GM23338 (cell line): ENCODE measurements around the gene HBS1L.

Experiments
- CREB1 ChIP-seq: fragments of 250-450 bp; sonication (Bioruptor Pico); IDR thresholded peaks from 2 replicates; pipeline ENCODE4 v1.5.0; 2020; ENCODE audit warnings: low read depth, mild to moderate bottlenecking, moderate library complexity
- ETS1 ChIP-seq: IDR thresholded peaks from 2 replicates; pipeline ENCODE4 v1.6.1; 2016; ENCODE audit warnings: antibody characterized with exemption
- EZH2 ChIP-seq: fragments of 200-600 bp; sonication (generic); IDR thresholded peaks from one replicate; pipeline ENCODE4 v1.8.0; 2017; ENCODE audit warnings: antibody characterized with exemption, mild to moderate bottlenecking, low read depth; ENCODE audit not compliant: unreplicated experiment
- EZH2phosphoT487 ChIP-seq: fragments of 200-600 bp; sonication (generic); IDR thresholded peaks from one replicate; pipeline ENCODE4 v1.8.1; 2018; ENCODE audit warnings: antibody characterized with exemption; ENCODE audit not compliant: unreplicated experiment
- JUNB ChIP-seq: IDR thresholded peaks from one replicate; pipeline ENCODE4 v1.6.1; 2016; ENCODE audit warnings: antibody characterized with exemption; ENCODE audit not compliant: unreplicated experiment
- NANOG ChIP-seq: IDR thresholded peaks from 2 replicates; pipeline ENCODE4 v1.6.1; 2016; ENCODE audit warnings: antibody characterized with exemption, borderline replicate concordance
- POLR2AphosphoS5 ChIP-seq: IDR thresholded peaks from 2 replicates; pipeline ENCODE4 v1.6.1; 2016; ENCODE audit warnings: antibody characterized with exemption, low read depth
- REST ChIP-seq: IDR thresholded peaks from one replicate; pipeline ENCODE4 v1.6.1; 2018; ENCODE audit warnings: antibody characterized with exemption; ENCODE audit not compliant: unreplicated experiment
- ZNF114 ChIP-seq: fragments of 250-450 bp; sonication (Bioruptor Pico); IDR thresholded peaks from 2 replicates; pipeline ENCODE4 v1.5.0; 2020; ENCODE audit warnings: mild to moderate bottlenecking, moderate library complexity
- ZNF331 ChIP-seq: fragments of 250-450 bp; sonication (Bioruptor Pico); IDR thresholded peaks from 2 replicates; pipeline ENCODE4 v1.5.0; 2020; ENCODE audit warnings: low read depth, mild to moderate bottlenecking, moderate library complexity
- TF ChIP-seq, protein P1 (sequence below), 2 experiments: fragments of 200-600 bp in 1 of 2; sonication (generic) in 1 of 2; conservative IDR thresholded peaks; 2 replicates each; pipeline versions ENCODE4 v1.5.1 to v1.6.1; 2016 to 2017; ENCODE audit warnings: antibody characterized with exemption in 2 of 2, low read depth in 2 of 2, mild to moderate bottlenecking in 2 of 2, moderate library complexity in 1 of 2
- TF ChIP-seq, protein P2 (sequence below): fragments of 250-450 bp; sonication (Bioruptor Pico); IDR thresholded peaks from 2 replicates; pipeline ENCODE4 v1.5.0; 2020; ENCODE audit warnings: mild to moderate bottlenecking, moderate library complexity

GRCh38 chr6:135038335-135038734 lies 16.3 kb downstream of the HBS1L start:
- no peak for TF ChIP-seq EZH2
- TF ChIP-seq, protein P1, sequence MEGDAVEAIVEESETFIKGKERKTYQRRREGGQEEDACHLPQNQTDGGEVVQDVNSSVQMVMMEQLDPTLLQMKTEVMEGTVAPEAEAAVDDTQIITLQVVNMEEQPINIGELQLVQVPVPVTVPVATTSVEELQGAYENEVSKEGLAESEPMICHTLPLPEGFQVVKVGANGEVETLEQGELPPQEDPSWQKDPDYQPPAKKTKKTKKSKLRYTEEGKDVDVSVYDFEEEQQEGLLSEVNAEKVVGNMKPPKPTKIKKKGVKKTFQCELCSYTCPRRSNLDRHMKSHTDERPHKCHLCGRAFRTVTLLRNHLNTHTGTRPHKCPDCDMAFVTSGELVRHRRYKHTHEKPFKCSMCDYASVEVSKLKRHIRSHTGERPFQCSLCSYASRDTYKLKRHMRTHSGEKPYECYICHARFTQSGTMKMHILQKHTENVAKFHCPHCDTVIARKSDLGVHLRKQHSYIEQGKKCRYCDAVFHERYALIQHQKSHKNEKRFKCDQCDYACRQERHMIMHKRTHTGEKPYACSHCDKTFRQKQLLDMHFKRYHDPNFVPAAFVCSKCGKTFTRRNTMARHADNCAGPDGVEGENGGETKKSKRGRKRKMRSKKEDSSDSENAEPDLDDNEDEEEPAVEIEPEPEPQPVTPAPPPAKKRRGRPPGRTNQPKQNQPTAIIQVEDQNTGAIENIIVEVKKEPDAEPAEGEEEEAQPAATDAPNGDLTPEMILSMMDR (conservative IDR thresholded peaks at IDR 0.05; ENCODE audit: low read depth in 2 of 2) = no peak
- TF ChIP-seq EZH2phosphoT487 = no peak
- no peak for TF ChIP-seq POLR2AphosphoS5
- TF ChIP-seq CREB1 (CRISPR knock-in tag) = no peak
- TF ChIP-seq REST = no peak
- no peak for TF ChIP-seq ZNF331 (CRISPR knock-in tag)
- TF ChIP-seq JUNB = no peak
- no peak for TF ChIP-seq ETS1
- no peak for TF ChIP-seq NANOG
- TF ChIP-seq ZNF114 (CRISPR knock-in tag) = no peak
- TF ChIP-seq, protein P2, sequence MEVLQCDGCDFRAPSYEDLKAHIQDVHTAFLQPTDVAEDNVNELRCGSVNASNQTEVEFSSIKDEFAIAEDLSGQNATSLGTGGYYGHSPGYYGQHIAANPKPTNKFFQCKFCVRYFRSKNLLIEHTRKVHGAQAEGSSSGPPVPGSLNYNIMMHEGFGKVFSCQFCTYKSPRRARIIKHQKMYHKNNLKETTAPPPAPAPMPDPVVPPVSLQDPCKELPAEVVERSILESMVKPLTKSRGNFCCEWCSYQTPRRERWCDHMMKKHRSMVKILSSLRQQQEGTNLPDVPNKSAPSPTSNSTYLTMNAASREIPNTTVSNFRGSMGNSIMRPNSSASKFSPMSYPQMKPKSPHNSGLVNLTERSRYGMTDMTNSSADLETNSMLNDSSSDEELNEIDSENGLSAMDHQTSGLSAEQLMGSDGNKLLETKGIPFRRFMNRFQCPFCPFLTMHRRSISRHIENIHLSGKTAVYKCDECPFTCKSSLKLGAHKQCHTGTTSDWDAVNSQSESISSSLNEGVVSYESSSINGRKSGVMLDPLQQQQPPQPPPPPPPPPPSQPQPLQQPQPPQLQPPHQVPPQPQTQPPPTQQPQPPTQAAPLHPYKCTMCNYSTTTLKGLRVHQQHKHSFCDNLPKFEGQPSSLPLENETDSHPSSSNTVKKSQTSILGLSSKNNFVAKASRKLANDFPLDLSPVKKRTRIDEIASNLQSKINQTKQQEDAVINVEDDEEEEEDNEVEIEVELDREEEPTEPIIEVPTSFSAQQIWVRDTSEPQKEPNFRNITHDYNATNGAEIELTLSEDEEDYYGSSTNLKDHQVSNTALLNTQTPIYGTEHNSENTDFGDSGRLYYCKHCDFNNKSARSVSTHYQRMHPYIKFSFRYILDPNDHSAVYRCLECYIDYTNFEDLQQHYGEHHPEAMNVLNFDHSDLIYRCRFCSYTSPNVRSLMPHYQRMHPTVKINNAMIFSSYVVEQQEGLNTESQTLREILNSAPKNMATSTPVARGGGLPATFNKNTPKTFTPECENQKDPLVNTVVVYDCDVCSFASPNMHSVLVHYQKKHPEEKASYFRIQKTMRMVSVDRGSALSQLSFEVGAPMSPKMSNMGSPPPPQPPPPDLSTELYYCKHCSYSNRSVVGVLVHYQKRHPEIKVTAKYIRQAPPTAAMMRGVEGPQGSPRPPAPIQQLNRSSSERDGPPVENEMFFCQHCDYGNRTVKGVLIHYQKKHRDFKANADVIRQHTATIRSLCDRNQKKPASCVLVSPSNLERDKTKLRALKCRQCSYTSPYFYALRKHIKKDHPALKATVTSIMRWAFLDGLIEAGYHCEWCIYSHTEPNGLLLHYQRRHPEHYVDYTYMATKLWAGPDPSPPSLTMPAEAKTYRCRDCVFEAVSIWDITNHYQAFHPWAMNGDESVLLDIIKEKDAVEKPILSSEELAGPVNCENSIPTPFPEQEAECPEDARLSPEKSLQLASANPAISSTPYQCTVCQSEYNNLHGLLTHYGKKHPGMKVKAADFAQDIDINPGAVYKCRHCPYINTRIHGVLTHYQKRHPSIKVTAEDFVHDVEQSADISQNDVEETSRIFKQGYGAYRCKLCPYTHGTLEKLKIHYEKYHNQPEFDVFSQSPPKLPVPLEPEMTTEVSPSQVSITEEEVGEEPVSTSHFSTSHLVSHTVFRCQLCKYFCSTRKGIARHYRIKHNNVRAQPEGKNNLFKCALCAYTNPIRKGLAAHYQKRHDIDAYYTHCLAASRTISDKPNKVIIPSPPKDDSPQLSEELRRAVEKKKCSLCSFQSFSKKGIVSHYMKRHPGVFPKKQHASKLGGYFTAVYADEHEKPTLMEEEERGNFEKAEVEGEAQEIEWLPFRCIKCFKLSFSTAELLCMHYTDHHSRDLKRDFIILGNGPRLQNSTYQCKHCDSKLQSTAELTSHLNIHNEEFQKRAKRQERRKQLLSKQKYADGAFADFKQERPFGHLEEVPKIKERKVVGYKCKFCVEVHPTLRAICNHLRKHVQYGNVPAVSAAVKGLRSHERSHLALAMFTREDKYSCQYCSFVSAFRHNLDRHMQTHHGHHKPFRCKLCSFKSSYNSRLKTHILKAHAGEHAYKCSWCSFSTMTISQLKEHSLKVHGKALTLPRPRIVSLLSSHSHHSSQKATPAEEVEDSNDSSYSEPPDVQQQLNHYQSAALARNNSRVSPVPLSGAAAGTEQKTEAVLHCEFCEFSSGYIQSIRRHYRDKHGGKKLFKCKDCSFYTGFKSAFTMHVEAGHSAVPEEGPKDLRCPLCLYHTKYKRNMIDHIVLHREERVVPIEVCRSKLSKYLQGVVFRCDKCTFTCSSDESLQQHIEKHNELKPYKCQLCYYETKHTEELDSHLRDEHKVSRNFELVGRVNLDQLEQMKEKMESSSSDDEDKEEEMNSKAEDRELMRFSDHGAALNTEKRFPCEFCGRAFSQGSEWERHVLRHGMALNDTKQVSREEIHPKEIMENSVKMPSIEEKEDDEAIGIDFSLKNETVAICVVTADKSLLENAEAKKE (CRISPR knock-in tag) = no peak
